HEK293 (cell line): ENCODE measurements around the gene FNIP1.

Source experiments
- CTCF ChIA-PET: fragments of 350-600 bp; formaldehyde crosslinking; extraction: SDS; loops from one replicate; lab custom pipeline; 2021; ENCODE audit warnings: antibody characterized with exemption; lab: Yijun Ruan, JAX
- POLR2A ChIA-PET: fragments of 300-600 bp; formaldehyde crosslinking; extraction: SDS; loops from one replicate; lab custom pipeline; 2020; ENCODE audit warnings: antibody characterized with exemption, inconsistent platforms; lab: Yijun Ruan, JAX
- H3K27ac ChIP-seq: fragments of 200-500 bp; sonication (Bioruptor generic); 2 replicates; pipeline ENCODE4 v1.5.1; 2014; ENCODE audit warnings: low read depth, low read length, control low read depth, inconsistent platforms; ENCODE audit errors: extremely low read depth
- H3K36me3 ChIP-seq, 2 experiments: fragments of 200-500 bp in 1 of 2; sonication (Bioruptor generic) in 1 of 2; 1 replicate in 1 of 2; 2 replicates in 1 of 2; pipeline ENCODE4 v1.5.1; 2014 to 2017; ENCODE audit warnings: inconsistent platforms in 2 of 2, low read length in 2 of 2; ENCODE audit not compliant: control insufficient read depth in 2 of 2, insufficient read depth in 1 of 2
- H3K4me1 ChIP-seq: fragments of 200-500 bp; sonication (Bioruptor generic); 2 replicates; pipeline ENCODE4 v1.5.1; 2014; ENCODE audit warnings: mild to moderate bottlenecking, low read length, inconsistent platforms; ENCODE audit not compliant: control insufficient read depth, insufficient read depth
- H3K4me3 ChIP-seq: 2 replicates; pipeline ENCODE4 v1.5.1; 2011; ENCODE audit warnings: low read depth, mild to moderate bottlenecking, control low read depth, low read length, moderate library complexity
- H3K9me3 ChIP-seq: fragments of 200-500 bp; sonication (Bioruptor generic); 2 replicates; pipeline ENCODE4 v1.5.1; 2014; ENCODE audit warnings: low read depth, low read length, inconsistent platforms; ENCODE audit not compliant: control insufficient read depth, insufficient read depth
- HOXD13 ChIP-seq: sonication (generic); formaldehyde crosslinking; IDR thresholded peaks from 2 replicates; pipeline ENCODE4 v1.8.0; 2022; ENCODE audit warnings: missing genetic modification reagents, borderline replicate concordance
- MYNN ChIP-seq: fragments of 450-650 bp; formaldehyde crosslinking; IDR thresholded peaks from 2 replicates; pipeline ENCODE4 v1.5.1; 2016; ENCODE audit warnings: missing biosample characterization, missing genetic modification characterization, borderline replicate concordance
- ZIC2 ChIP-seq: fragments of 450-650 bp; formaldehyde crosslinking; IDR thresholded peaks from 2 replicates; pipeline ENCODE4 v1.5.1; 2016; ENCODE audit warnings: missing biosample characterization, missing genetic modification characterization
- ZNF146 ChIP-seq: fragments of 450-650 bp; formaldehyde crosslinking; IDR thresholded peaks from 2 replicates; pipeline ENCODE4 v1.5.1; 2016; ENCODE audit warnings: missing biosample characterization, missing genetic modification characterization
- ZNF19 ChIP-seq: fragments of 450-650 bp; formaldehyde crosslinking; IDR thresholded peaks from 2 replicates; pipeline ENCODE4; 2016; ENCODE audit warnings: missing biosample characterization, missing genetic modification characterization, low read depth
- ZNF2 ChIP-seq: fragments of 450-650 bp; formaldehyde crosslinking; IDR thresholded peaks from 2 replicates; pipeline ENCODE4 v1.5.1; 2016; ENCODE audit warnings: missing biosample characterization, missing genetic modification characterization
- ZNF221 ChIP-seq: fragments of 450-650 bp; formaldehyde crosslinking; IDR thresholded peaks from 2 replicates; pipeline ENCODE4 v1.5.1; 2017; ENCODE audit warnings: missing biosample characterization, missing genetic modification characterization, borderline replicate concordance
- ZNF292 ChIP-seq: fragments of 450-650 bp; formaldehyde crosslinking; IDR thresholded peaks from 2 replicates; pipeline ENCODE4 v1.5.1; 2016; ENCODE audit warnings: low read depth, missing biosample characterization, missing genetic modification characterization, borderline replicate concordance
- ZNF302 ChIP-seq: fragments of 450-650 bp; formaldehyde crosslinking; IDR thresholded peaks from 2 replicates; pipeline ENCODE4 v1.5.1; 2016; ENCODE audit warnings: missing biosample characterization, missing genetic modification characterization, low read depth
- ZNF311 ChIP-seq: fragments of 450-650 bp; formaldehyde crosslinking; IDR thresholded peaks from 2 replicates; pipeline ENCODE4 v1.5.1; 2017; ENCODE audit warnings: missing biosample characterization, missing genetic modification characterization, borderline replicate concordance
- ZNF37A ChIP-seq: fragments of 450-650 bp; IDR thresholded peaks from 2 replicates; pipeline ENCODE4 v1.5.1; 2018; ENCODE audit warnings: missing biosample characterization, missing genetic modification characterization
- ZNF48 ChIP-seq: fragments of 450-650 bp; formaldehyde crosslinking; IDR thresholded peaks from 2 replicates; pipeline ENCODE4 v1.5.1; 2016; ENCODE audit warnings: missing biosample characterization, missing genetic modification characterization
- ZNF521 ChIP-seq: fragments of 450-650 bp; formaldehyde crosslinking; IDR thresholded peaks from 2 replicates; pipeline ENCODE4 v1.5.1; 2017; ENCODE audit warnings: missing biosample characterization, mild to moderate bottlenecking, missing genetic modification characterization
- ZNF548 ChIP-seq: fragments of 450-650 bp; formaldehyde crosslinking; IDR thresholded peaks from 2 replicates; pipeline ENCODE4 v1.5.1; 2016; ENCODE audit warnings: missing biosample characterization, missing genetic modification characterization
- ZNF555 ChIP-seq: fragments of 450-650 bp; formaldehyde crosslinking; conservative IDR thresholded peaks from 2 replicates; pipeline ENCODE4 v1.5.1; 2017; ENCODE audit warnings: missing biosample characterization, mild to moderate bottlenecking, missing genetic modification characterization, inconsistent platforms
- ZNF560 ChIP-seq: fragments of 450-650 bp; formaldehyde crosslinking; IDR thresholded peaks from 2 replicates; pipeline ENCODE4 v1.5.1; 2017; ENCODE audit warnings: missing biosample characterization, missing genetic modification characterization, borderline replicate concordance
- ZNF623 ChIP-seq: fragments of 450-650 bp; formaldehyde crosslinking; IDR thresholded peaks from 2 replicates; pipeline ENCODE4 v1.5.1; 2016; ENCODE audit warnings: missing biosample characterization, missing genetic modification characterization
- ZNF654 ChIP-seq: fragments of 450-650 bp; formaldehyde crosslinking; IDR thresholded peaks from 2 replicates; pipeline ENCODE4 v1.5.1; 2016; ENCODE audit warnings: low read depth, missing biosample characterization, missing genetic modification characterization
- ZNF658 ChIP-seq: fragments of 450-650 bp; formaldehyde crosslinking; IDR thresholded peaks from 2 replicates; pipeline ENCODE4; 2016; ENCODE audit warnings: missing biosample characterization, missing genetic modification characterization
- ZNF747 ChIP-seq: fragments of 450-650 bp; formaldehyde crosslinking; IDR thresholded peaks from 2 replicates; pipeline ENCODE4 v1.5.1; 2016; ENCODE audit warnings: missing biosample characterization, missing genetic modification characterization
- ZSCAN23 ChIP-seq: fragments of 450-650 bp; formaldehyde crosslinking; IDR thresholded peaks from 2 replicates; pipeline ENCODE4 v1.5.1; 2016; ENCODE audit warnings: missing biosample characterization, missing genetic modification characterization
- TF ChIP-seq, protein P1 (sequence below): fragments of 450-650 bp; formaldehyde crosslinking; IDR thresholded peaks from 2 replicates; pipeline ENCODE4 v1.5.1; 2016; ENCODE audit warnings: missing biosample characterization, missing genetic modification characterization, low read depth
- TF ChIP-seq, protein P2 (sequence below): fragments of 450-650 bp; formaldehyde crosslinking; IDR thresholded peaks from 2 replicates; pipeline ENCODE4 v1.5.1; 2016; ENCODE audit warnings: missing biosample characterization, missing genetic modification characterization
- TF ChIP-seq, protein P3 (sequence below): fragments of 450-650 bp; formaldehyde crosslinking; IDR thresholded peaks from 2 replicates; pipeline ENCODE4 v1.5.1; 2017; ENCODE audit warnings: missing biosample characterization, missing genetic modification characterization
- TF ChIP-seq, protein P4 (sequence below): fragments of 450-650 bp; formaldehyde crosslinking; conservative IDR thresholded peaks from 2 replicates; pipeline ENCODE4 v1.5.1; 2016; ENCODE audit warnings: low read depth, missing biosample characterization, missing genetic modification characterization

FNIP1 gene

DNA sequence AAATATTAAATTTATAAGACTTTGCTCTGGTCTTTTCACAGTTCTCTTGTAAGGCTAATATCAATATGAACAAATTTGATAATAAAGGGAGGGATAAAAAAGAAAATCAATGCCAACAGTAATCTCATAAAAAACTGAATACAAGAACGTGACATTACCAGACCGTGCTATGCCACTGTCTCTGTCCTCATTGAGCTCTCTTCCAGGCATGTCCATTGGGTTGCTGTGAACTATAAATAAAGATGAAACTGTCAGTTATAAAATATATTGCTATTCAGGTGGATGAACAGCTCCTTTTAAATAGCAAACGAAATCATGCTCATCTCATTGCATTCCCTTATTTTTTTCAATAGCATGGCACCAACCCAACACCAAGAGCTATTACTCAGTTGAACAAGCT is 87.8 kb downstream of the FNIP1 start:
- no peak overlapping the region for H3K27ac ChIP-seq
- ChIA-PET CTCF (interaction anchor here (0.6 to 1.0 kb wide), 3 partner anchors 24 to 530 kb away, joined by 3 to 5 read pairs (median 3); no protein-coding TSS in a partner anchor), POLR2A (no interaction called here)
- H3K4me3 ChIP-seq: no peak overlapping the region
- peaks cover 24 to 49% of the 10 kb centered on the region in 2 experiments for H3K36me3 ChIP-seq
- no peaks in the 10 kb centered on the region for H3K4me1 ChIP-seq
- TF ChIP-seq ZNF521 (no peak), ZNF555 (no peak), HOXD13 (no peak), ZNF658 (tag by site-specific recombination) (no peak), ZNF302 (tag by site-specific recombination) (no peak), ZNF146 (tag by site-specific recombination) (no peak), MYNN (no peak), ZNF747 (tag by site-specific recombination) (no peak), ZNF48 (tag by site-specific recombination) (no peak), ZNF2 (tag by site-specific recombination) (no peak), ZSCAN23 (tag by site-specific recombination) (no peak), ZNF311 (tag by site-specific recombination) (no peak), ZNF623 (tag by site-specific recombination) (no peak)
- H3K9me3 ChIP-seq: no peaks in the 10 kb centered on the region

DNA sequence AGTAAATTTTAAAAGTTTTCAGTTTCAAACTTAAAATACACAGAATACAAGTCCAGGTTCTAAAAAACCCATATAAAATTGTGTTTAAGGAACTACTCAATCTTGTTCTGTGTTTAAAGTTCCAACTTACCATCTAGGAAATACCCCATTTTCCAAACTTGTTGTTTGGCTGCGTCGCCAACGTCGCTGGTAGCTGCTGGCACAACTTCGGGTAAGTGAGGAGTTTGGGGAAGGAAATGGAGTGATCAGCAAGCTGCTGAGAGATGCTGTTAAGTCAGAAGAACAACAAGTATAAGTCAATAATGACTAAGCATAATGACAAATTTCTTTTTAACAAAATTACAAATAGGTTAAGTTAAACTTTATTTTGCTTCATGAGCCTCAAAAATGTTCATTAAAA is 90.5 kb downstream of the FNIP1 start:
- H3K9me3 ChIP-seq: no peaks in the 10 kb centered on the region
- no peak overlapping the region for H3K27ac ChIP-seq
- H3K4me1 ChIP-seq: no peaks in the 10 kb centered on the region
- H3K4me3 ChIP-seq: no peak overlapping the region
- POLR2A ChIA-PET: no interaction called here
- H3K36me3 ChIP-seq: peaks cover 41 to 75% of the 10 kb centered on the region in 2 experiments
- TF ChIP-seq, protein P1, sequence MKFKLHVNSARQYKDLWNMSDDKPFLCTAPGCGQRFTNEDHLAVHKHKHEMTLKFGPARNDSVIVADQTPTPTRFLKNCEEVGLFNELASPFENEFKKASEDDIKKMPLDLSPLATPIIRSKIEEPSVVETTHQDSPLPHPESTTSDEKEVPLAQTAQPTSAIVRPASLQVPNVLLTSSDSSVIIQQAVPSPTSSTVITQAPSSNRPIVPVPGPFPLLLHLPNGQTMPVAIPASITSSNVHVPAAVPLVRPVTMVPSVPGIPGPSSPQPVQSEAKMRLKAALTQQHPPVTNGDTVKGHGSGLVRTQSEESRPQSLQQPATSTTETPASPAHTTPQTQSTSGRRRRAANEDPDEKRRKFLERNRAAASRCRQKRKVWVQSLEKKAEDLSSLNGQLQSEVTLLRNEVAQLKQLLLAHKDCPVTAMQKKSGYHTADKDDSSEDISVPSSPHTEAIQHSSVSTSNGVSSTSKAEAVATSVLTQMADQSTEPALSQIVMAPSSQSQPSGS (tag by site-specific recombination): no peak
- TF ChIP-seq, protein P2, sequence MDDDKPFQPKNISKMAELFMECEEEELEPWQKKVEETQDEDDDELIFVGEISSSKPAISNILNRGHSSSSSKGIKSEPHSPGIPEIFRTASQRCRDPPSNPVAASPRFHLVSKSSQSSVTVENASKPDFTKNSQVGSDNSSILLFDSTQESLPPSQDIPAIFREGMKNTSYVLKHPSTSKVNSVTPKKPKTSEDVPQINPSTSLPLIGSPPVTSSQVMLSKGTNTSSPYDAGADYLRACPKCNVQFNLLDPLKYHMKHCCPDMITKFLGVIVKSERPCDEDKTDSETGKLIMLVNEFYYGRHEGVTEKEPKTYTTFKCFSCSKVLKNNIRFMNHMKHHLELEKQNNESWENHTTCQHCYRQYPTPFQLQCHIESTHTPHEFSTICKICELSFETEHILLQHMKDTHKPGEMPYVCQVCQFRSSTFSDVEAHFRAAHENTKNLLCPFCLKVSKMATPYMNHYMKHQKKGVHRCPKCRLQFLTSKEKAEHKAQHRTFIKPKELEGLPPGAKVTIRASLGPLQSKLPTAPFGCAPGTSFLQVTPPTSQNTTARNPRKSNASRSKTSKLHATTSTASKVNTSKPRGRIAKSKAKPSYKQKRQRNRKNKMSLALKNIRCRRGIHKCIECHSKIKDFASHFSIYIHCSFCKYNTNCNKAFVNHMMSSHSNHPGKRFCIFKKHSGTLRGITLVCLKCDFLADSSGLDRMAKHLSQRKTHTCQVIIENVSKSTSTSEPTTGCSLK: no peak
- TF ChIP-seq ZIC2 (no peak), ZNF548 (tag by site-specific recombination) (no peak), ZNF311 (tag by site-specific recombination) (no peak), ZNF221 (tag by site-specific recombination) (no peak)
- CTCF ChIA-PET: no interaction called here

DNA sequence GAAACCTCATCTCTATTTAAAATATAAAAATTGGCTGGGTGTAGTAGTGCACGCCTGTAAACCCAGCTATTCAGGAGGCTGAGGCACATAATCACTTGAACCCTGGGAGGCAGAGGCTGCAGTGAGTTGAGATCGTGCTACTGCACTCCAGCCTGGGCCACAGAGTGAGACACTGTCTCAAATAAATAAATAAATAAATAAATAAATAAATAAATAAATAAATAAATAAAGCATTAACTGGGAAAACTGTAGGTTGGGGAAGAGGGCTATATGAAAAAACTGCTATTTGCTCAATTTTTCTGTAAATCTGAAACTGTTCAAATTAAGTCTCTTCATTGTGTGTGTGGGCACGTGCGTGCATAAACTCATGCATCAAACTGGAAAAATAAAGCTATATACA is 101.9 kb downstream of the FNIP1 start:
- peaks cover 19 to 36% of the 10 kb centered on the region in 2 experiments for H3K36me3 ChIP-seq
- POLR2A ChIA-PET: interaction anchor here (1.1 kb wide), 1 partner anchor 102 kb away, joined by 3 read pairs; the partner anchor contains the start of gene FNIP1
- no peaks in the 10 kb centered on the region for H3K9me3 ChIP-seq
- H3K27ac ChIP-seq: no peak overlapping the region
- CTCF ChIA-PET: no interaction called here
- H3K4me1 ChIP-seq: no peaks in the 10 kb centered on the region
- no peak overlapping the region for H3K4me3 ChIP-seq
- TF ChIP-seq ZNF37A (tag by site-specific recombination) (no peak), ZNF311 (tag by site-specific recombination) (no peak), ZNF19 (tag by site-specific recombination) (no peak), ZNF560 (tag by site-specific recombination) (peak; percentile 42; the same call in 1 of the 2 replicates), ZNF654 (0 out of 2 replicates have a peak, but pooled peaks have one; percentile 18), ZNF292 (tag by site-specific recombination) (0 out of 2 replicates have a peak, but pooled peaks have one; percentile 20)
- TF ChIP-seq, protein P3, sequence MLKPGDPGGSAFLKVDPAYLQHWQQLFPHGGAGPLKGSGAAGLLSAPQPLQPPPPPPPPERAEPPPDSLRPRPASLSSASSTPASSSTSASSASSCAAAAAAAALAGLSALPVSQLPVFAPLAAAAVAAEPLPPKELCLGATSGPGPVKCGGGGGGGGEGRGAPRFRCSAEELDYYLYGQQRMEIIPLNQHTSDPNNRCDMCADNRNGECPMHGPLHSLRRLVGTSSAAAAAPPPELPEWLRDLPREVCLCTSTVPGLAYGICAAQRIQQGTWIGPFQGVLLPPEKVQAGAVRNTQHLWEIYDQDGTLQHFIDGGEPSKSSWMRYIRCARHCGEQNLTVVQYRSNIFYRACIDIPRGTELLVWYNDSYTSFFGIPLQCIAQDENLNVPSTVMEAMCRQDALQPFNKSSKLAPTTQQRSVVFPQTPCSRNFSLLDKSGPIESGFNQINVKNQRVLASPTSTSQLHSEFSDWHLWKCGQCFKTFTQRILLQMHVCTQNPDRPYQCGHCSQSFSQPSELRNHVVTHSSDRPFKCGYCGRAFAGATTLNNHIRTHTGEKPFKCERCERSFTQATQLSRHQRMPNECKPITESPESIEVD (tag by site-specific recombination): no peak
- TF ChIP-seq, protein P4, sequence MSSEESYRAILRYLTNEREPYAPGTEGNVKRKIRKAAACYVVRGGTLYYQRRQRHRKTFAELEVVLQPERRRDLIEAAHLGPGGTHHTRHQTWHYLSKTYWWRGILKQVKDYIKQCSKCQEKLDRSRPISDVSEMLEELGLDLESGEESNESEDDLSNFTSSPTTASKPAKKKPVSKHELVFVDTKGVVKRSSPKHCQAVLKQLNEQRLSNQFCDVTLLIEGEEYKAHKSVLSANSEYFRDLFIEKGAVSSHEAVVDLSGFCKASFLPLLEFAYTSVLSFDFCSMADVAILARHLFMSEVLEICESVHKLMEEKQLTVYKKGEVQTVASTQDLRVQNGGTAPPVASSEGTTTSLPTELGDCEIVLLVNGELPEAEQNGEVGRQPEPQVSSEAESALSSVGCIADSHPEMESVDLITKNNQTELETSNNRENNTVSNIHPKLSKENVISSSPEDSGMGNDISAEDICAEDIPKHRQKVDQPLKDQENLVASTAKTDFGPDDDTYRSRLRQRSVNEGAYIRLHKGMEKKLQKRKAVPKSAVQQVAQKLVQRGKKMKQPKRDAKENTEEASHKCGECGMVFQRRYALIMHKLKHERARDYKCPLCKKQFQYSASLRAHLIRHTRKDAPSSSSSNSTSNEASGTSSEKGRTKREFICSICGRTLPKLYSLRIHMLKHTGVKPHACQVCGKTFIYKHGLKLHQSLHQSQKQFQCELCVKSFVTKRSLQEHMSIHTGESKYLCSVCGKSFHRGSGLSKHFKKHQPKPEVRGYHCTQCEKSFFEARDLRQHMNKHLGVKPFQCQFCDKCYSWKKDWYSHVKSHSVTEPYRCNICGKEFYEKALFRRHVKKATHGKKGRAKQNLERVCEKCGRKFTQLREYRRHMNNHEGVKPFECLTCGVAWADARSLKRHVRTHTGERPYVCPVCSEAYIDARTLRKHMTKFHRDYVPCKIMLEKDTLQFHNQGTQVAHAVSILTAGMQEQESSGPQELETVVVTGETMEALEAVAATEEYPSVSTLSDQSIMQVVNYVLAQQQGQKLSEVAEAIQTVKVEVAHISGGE: peak; percentile 59
